HG03439 (cell line): ENCODE results near the gene TMPRSS5.
"Not testable (repeated sequence)": the region's sequence is repeated elsewhere in the genome, so short reads cannot be mapped to it uniquely, and the experiment has no call there.

Source experiments
- ATAC-seq: cut with Tn5 transposase; IDR thresholded peaks from one replicate; pipeline ENCODE4 v1.9.1; 2021; ENCODE audit warnings: mild to moderate bottlenecking, moderate library complexity; ENCODE audit not compliant: unreplicated experiment

Gene TMPRSS5

GRCh38 chr11:113697756-113698407, 8.2 kb downstream of the TMPRSS5 start:
- ATAC-seq = no peak

- ATAC-seq = no peak
These were observed 9.0 kb downstream of the TMPRSS5 start for GRCh38 chr11:113697111-113697510.

DNA sequence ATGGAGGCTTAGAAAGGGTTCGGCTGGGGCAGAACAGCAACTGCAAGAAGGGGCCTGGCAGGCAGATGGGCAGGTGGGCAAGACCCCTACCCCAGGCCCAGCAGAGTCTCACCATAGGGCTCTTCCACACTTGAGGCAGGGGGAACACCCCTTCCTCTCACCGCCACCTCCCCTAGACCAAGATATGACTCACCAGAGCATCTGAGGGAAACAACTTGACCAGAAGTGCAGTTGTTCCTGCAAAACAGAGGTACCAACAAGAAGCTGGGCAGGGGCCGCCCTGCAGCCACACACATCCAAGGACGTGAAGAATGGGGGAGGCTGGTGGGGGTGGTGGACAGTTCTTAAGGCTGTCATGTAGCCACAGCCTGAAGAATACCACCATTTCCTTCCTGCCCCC, 10.9 kb downstream of the TMPRSS5 start:
- no peak for ATAC-seq

DNA sequence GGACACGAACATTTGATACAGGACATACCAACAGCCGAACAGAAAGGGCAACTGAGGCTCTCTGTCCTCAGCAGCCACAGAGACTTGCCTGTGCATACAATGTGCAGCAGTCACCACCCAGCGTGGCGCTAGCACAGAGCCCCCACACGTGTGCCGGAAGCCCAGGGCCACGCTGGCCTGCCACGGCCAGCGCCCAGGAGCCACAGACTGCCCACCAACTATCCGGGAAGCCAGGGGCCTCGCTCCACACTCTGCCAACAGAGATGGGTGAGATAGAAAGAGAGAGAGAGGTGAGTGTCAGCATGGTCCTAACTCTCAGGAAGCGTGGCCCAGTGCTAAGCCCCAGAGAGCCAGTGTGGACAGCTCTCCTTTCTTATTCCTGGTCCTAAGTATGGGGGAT, 11.7 kb downstream of the TMPRSS5 start:
- no peak for ATAC-seq

GRCh38 chr11:113693030-113693429, 13.1 kb downstream of the TMPRSS5 start:
- ATAC-seq = no peak

GRCh38 chr11:113690619-113691569, 15.2 kb downstream of the TMPRSS5 start:
- no peak for ATAC-seq

DNA sequence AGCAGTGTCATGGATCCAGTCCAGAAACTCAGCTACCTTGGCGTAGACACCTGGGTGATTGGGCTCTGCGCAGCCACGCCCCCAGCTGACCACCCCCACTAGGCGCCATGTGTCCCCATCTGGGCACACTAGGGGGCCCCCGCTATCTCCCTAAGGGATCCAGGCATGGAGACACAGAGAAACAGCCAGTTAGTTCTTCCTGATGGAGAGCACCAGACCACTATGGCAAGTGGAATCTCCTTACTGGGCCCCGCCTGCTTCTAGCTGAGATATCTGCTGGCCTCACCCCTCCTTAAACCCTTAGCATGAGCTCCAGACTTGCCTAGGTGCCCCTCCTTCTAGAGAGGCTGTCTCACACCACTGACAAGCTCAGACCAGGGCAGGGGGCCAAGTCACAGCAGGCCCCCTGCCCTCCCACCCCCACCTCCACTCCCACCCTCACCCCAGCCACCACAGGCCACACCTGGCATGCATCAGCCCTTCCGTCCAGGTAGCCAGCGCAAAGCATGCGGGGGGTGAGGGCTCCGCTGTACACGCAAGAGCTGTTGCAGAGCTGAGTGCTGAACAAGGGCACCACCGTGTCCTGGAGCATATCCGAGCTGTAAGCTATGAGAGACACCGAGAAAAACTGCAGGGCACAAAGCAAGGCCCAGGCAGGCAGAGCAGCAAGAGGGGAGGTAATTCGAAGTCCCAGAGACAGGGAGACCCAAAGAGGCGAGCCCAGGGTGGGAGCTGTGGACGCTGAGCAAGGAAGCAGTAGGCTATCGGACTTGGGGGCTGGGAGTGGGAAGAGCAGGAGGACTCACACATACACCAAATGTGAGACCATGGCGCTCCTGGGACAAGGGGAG, 16.1 kb downstream of the TMPRSS5 start:
- ATAC-seq = no peak

GRCh38 chr11:113685654-113686359, 20.3 kb downstream of the TMPRSS5 start:
- ATAC-seq = peak; percentile 48

DNA sequence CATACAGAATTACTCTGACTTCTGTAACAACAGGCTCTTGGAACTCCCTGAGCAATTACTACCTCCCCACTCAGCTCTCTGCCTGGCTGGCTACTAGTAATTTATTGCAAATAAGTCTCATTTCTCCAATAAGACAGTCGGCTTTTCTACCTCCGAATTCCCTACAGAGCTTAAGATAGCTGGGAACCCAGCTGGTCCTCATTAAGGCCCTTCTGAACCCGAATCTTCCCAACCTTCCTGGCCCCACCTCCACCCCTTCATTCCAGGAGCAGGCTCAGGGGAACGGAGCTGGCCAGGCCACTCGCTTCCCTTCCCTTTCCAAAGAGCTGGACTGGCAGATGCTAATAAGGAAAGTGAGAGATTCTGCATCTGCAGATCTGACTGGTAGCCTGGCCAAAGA, 21.6 kb downstream of the TMPRSS5 start:
- ATAC-seq = no peak

GRCh38 chr11:113683481-113684046, 22.5 kb downstream of the TMPRSS5 start:
- no peak for ATAC-seq

- no peak for ATAC-seq
These were observed 24.2 kb downstream of the TMPRSS5 start for GRCh38 chr11:113681711-113682413.

DNA sequence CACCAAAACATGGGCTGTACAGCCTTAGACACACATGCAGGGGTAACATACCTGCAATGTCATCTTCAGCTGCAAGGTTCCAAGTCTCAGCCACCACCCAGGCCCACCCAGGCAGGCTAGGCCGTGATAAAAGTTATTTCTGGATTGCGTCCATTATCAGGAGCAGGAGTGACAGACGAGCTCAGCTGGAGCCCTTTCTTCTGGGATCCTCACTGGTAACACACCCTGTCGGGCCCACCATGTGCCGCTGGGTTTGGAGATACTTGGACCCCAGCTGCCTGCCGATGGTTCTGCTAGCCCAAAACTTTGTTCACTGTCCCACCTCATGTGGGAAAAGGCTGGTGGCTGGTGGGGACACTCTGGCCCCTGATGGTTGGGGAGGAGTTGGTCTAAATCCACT, 24.8 kb downstream of the TMPRSS5 start:
- ATAC-seq = no peak

DNA sequence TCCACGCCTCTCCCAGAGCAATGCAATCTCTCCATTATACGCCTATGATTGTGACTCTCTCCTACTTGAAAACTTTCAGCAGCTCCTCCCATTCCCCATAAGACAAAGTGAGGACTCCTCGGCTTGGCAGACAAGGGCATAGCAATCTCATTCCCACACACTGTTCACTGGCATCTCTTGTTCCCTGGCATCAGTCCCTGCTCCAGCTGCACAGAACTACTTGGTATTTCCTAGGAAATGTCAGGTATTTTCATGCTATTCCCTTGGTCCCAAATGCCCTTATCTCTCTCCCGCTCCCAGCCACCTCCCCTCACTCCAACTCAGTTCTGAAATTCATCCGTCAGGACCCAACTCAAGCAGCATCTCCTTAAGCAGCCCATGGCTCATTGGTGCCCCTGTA, 28.4 kb downstream of the TMPRSS5 start:
- ATAC-seq = no peak

DNA sequence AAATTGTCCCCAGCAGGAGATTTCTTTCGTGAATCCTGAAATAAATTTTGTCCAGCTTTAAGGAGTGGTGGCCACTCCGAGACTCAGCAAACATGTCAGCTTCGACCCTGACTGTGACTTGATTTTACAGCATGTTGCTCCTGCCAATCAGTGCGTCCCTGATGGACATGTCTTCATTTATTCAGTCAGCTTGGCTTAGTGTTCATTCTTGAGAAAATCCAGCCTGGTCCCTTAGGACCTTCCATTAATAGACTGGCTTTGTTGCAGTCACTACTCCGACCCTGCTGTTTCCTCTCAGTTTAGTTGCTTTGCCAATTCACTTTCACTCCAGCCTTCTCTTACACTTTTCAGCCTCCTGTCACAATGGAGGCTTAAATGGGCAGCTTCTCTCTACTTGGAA, 30.5 kb downstream of the TMPRSS5 start:
- ATAC-seq = no peak

- peak; percentile 92 for ATAC-seq
These were observed 31.0 kb downstream of the TMPRSS5 start for GRCh38 chr11:113675003-113675561.

DNA sequence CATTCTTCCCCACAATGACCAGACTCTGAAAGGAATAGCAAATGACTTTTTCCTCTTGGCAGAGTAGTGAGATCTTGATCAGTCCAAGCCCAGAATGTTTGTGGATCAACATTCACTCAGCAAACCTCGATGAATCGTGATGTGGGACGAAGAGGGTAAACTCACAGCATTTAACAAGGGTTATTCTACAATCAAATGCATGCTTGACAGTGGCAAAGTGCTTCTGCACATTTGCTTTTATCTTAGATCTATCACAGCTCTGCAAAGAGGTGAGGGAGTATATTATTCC, 31.8 kb downstream of the TMPRSS5 start:
- no peak for ATAC-seq

GRCh38 chr11:113673550-113674396, 32.3 kb downstream of the TMPRSS5 start:
- ATAC-seq = no peak

DNA sequence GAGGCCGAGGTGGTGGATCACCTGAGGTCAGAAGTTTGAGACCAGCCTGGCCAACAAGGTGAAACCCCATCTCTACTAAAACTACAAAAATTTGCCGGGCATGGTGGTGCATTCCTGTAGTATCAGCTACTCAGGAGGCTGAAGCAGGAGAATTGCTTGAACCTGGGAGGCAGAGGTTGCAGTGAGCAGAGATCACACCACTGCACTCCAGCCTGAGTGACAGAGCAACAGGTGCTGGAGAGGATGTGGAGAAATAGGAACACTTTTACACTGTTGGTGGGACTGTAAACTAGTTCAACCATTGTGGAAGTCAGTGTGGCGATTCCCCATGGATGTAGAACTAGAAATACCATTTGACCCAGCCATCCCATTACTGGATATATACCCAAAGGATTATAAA, 34.2 kb downstream of the TMPRSS5 start:
- ATAC-seq = not testable (repeated sequence)

GRCh38 chr11:113670831-113671215, 35.3 kb downstream of the TMPRSS5 start:
- ATAC-seq = no peak
